ENCODE measurements around the gene GPR160.

DNA sequence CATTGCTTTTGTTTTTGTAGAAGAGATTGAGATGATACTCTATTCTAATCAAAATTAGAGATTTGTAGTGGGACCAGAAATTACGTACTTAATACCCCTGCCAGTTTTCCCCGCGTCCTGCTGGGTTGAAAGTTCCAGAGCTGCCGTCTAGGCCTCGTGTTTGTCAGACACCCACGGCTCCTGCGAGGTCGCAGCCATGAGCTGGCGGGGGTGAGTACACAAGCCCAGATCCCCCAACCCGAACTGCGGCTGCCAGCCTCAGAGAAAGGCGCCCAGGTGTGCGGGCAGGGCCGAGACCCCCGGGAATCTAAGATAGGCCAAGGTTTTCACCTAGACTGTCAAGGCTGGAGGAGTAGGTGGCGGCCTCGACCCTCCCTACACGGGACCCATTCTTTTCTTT is 26.3 kb downstream of the GPR160 start:
- TF ChIP-seq, protein P1, sequence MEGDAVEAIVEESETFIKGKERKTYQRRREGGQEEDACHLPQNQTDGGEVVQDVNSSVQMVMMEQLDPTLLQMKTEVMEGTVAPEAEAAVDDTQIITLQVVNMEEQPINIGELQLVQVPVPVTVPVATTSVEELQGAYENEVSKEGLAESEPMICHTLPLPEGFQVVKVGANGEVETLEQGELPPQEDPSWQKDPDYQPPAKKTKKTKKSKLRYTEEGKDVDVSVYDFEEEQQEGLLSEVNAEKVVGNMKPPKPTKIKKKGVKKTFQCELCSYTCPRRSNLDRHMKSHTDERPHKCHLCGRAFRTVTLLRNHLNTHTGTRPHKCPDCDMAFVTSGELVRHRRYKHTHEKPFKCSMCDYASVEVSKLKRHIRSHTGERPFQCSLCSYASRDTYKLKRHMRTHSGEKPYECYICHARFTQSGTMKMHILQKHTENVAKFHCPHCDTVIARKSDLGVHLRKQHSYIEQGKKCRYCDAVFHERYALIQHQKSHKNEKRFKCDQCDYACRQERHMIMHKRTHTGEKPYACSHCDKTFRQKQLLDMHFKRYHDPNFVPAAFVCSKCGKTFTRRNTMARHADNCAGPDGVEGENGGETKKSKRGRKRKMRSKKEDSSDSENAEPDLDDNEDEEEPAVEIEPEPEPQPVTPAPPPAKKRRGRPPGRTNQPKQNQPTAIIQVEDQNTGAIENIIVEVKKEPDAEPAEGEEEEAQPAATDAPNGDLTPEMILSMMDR (IDR thresholded peaks at IDR 0.05; ENCODE audit: insufficient read depth, low read length): no peak
- TF ChIP-seq POLR2AphosphoS5 (IDR thresholded peaks at IDR 0.05; ENCODE audit: low read depth): no peak
- TF ChIP-seq, protein P2, sequence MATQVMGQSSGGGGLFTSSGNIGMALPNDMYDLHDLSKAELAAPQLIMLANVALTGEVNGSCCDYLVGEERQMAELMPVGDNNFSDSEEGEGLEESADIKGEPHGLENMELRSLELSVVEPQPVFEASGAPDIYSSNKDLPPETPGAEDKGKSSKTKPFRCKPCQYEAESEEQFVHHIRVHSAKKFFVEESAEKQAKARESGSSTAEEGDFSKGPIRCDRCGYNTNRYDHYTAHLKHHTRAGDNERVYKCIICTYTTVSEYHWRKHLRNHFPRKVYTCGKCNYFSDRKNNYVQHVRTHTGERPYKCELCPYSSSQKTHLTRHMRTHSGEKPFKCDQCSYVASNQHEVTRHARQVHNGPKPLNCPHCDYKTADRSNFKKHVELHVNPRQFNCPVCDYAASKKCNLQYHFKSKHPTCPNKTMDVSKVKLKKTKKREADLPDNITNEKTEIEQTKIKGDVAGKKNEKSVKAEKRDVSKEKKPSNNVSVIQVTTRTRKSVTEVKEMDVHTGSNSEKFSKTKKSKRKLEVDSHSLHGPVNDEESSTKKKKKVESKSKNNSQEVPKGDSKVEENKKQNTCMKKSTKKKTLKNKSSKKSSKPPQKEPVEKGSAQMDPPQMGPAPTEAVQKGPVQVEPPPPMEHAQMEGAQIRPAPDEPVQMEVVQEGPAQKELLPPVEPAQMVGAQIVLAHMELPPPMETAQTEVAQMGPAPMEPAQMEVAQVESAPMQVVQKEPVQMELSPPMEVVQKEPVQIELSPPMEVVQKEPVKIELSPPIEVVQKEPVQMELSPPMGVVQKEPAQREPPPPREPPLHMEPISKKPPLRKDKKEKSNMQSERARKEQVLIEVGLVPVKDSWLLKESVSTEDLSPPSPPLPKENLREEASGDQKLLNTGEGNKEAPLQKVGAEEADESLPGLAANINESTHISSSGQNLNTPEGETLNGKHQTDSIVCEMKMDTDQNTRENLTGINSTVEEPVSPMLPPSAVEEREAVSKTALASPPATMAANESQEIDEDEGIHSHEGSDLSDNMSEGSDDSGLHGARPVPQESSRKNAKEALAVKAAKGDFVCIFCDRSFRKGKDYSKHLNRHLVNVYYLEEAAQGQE (IDR thresholded peaks at IDR 0.05; ENCODE audit: insufficient replicate concordance, low read depth): no peak
